Skeletal muscle tissue (tissue), 4 donors: ENCODE measurements around the gene PKD1. TPM values are rescaled to one million over a fixed set of nuclear protein-coding genes. Genes with fewer than 3 reads are reported as not detected.
A peak's percentile ranks its signal among the peaks of the same experiment; 100 is the strongest.
"Not testable (repeated sequence)": the region's sequence is repeated elsewhere in the genome, so short reads cannot be mapped to it uniquely, and the experiment has no call there.

Source experiments
- H3K27ac ChIP-seq: one replicate; pipeline ENCODE4 v1.7.0; 2013; ENCODE audit warnings: mild to moderate bottlenecking, low read depth, low read length, inconsistent platforms
- H3K27me3 ChIP-seq, 3 donors: one replicate each; pipeline ENCODE4 v1.7.0; 2013; ENCODE audit warnings: low read length in 3 of 3; ENCODE audit not compliant: control insufficient read depth in 3 of 3, insufficient read depth in 3 of 3
- H3K36me3 ChIP-seq, 3 donors: one replicate each; pipeline ENCODE4 v1.7.0; 2013; ENCODE audit warnings: low read length in 3 of 3; ENCODE audit not compliant: control insufficient read depth in 3 of 3, insufficient read depth in 3 of 3
- H3K4me1 ChIP-seq, 3 donors: one replicate each; pipeline ENCODE4 v1.7.0; 2013; ENCODE audit warnings: low read length in 3 of 3, mild to moderate bottlenecking in 3 of 3; ENCODE audit not compliant: control insufficient read depth in 3 of 3, insufficient read depth in 3 of 3
- H3K4me3 ChIP-seq, 3 donors: one replicate each; pipeline ENCODE4 v1.7.0; 2013; ENCODE audit warnings: low read length in 3 of 3
- H3K9ac ChIP-seq, 3 donors: one replicate each; pipeline ENCODE4 v1.7.0; 2013; ENCODE audit warnings: low read length in 3 of 3, mild to moderate bottlenecking in 3 of 3, moderate library complexity in 2 of 3, low read depth in 1 of 3
- H3K9me3 ChIP-seq, 3 donors: one replicate each; pipeline ENCODE4 v1.7.0; 2013; ENCODE audit warnings: low read length in 3 of 3; ENCODE audit not compliant: control insufficient read depth in 3 of 3
- total RNA-seq: library from RNA; depleted of rRNA; stranded (reverse); fragments of >200 nt; gene quantifications from one replicate; pipeline ENCODE4 v1.2.3, GENCODE V29; 2014
- donor health status: Osteomylitis.

Gene PKD1
- total RNA-seq, 1 donor from 2014 or later = 88.7 TPM

DNA sequence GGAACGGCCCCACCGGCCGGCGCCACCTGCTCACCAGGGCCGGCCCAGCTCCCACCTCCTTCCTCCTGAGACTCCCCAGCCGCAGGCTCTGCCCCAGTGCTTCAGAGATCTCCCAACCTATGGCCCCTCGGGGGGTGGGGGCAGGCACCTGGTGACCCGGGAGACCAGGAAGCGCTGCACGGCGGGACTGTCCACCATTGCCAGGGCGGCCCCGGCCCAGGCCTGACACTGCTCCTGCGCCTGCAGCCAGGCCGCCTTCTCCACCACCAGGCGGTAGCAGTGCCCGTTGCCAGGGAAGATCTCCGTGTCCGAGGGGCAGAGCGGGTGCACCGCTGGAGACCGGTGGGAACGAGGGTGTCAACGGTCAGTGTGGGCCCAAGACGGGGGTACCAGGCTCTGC, 18.4 kb downstream of the PKD1 start:
- H3K36me3 ChIP-seq, H3K9ac ChIP-seq, H3K27me3 ChIP-seq, H3K9me3 ChIP-seq, H3K4me3 ChIP-seq, H3K27ac ChIP-seq: not testable (repeated sequence)
- peaks cover 20 to 29% (median 28%) of the 10 kb centered on the region in 3 donors for H3K4me1 ChIP-seq

- not testable (repeated sequence) for H3K4me3 ChIP-seq, H3K27me3 ChIP-seq, H3K36me3 ChIP-seq, H3K9ac ChIP-seq, H3K9me3 ChIP-seq, H3K27ac ChIP-seq
- H3K4me1 ChIP-seq = peaks cover 11 to 20% (median 20%) of the 10 kb centered on the region in 3 donors
Measured at GRCh38 chr16:2116428-2116827, 19.3 kb downstream of the PKD1 start.

GRCh38 chr16:2115591-2115973, 20.1 kb downstream of the PKD1 start:
- peaks cover 0 to 12% (median 9%) of the 10 kb centered on the region in 3 donors for H3K36me3 ChIP-seq
- H3K4me3 ChIP-seq = no peak overlapping the region
- no peak overlapping the region for H3K9ac ChIP-seq
- peaks cover 8 to 17% (median 16%) of the 10 kb centered on the region in 3 donors for H3K4me1 ChIP-seq
- H3K27me3 ChIP-seq = no peaks in the 10 kb centered on the region
- no peak overlapping the region for H3K27ac ChIP-seq
- H3K9me3 ChIP-seq = no peaks in the 10 kb centered on the region

DNA sequence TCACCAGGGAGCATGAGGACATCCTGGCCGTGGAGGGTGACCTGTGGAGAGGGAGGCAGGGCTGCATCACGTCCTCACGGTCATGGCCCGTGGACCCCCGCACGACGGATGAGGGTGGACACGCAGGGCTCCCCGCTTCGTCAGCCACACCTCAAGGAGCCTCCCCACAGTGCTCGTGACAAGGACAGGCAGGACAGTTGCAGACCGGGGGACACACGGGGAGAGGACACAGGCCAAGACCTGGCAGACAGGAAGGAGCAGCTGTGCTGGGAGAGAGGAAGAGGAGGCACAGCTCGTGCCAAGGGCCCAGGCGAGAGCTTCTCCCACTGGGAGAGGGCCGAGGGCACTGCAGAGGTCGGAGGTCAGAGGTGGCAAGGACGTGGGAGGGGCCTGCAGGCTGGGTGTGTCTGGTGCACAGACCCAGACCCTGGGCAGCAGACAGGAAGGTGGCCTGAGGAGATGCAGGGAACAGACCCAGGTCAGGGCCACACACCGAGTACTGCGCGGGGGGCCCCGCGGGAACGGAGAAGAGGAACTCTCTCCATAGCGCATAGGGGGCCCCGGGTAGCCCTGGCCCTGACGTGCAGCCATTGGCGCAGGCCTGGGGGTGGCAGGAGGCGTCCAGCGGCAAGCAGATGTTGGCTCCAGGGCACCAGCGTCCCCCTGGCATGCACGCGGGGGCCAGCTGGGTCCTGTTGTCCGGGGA, 20.7 kb downstream of the PKD1 start:
- not testable (repeated sequence) for H3K27me3 ChIP-seq, H3K27ac ChIP-seq, H3K4me3 ChIP-seq, H3K9me3 ChIP-seq
- Histone ChIP-seq H3K9ac (peak overlapping the region in 1 of 3 donors; percentile 40), H3K36me3 (peaks cover 4 to 16% (median 11%) of the 10 kb centered on the region in 3 donors), H3K4me1 (peaks cover 5 to 14% (median 13%) of the 10 kb centered on the region in 3 donors)

- Histone ChIP-seq H3K36me3 (peaks cover 8 to 18% (median 13%) of the 10 kb centered on the region in 3 donors), H3K27ac (peak overlapping the region; percentile 19)
Measured at GRCh38 chr16:2114225-2114624, 21.5 kb downstream of the PKD1 start.

GRCh38 chr16:2112539-2113106, 23.1 kb downstream of the PKD1 start:
- H3K9me3 ChIP-seq, H3K27ac ChIP-seq, H3K9ac ChIP-seq, H3K4me3 ChIP-seq, H3K27me3 ChIP-seq: not testable (repeated sequence)
- Histone ChIP-seq H3K36me3 (peaks cover 14 to 28% (median 16%) of the 10 kb centered on the region in 3 donors), H3K4me1 (peaks cover 5 to 13% (median 10%) of the 10 kb centered on the region in 3 donors)

More at GRCh38 chr16:2114225-2114624, 21.5 kb downstream of the PKD1 start:
- H3K9me3 ChIP-seq, H3K4me3 ChIP-seq, H3K27me3 ChIP-seq: not testable (repeated sequence)
- H3K9ac ChIP-seq = peak overlapping the region in 2 of 3 donors; percentile 20 to 70
- peaks cover 5 to 13% (median 13%) of the 10 kb centered on the region in 3 donors for H3K4me1 ChIP-seq

- H3K27ac ChIP-seq, H3K4me3 ChIP-seq, H3K9me3 ChIP-seq, H3K27me3 ChIP-seq, H3K9ac ChIP-seq: not testable (repeated sequence)
- peaks cover 21 to 36% (median 23%) of the 10 kb centered on the region in 3 donors for H3K36me3 ChIP-seq
- peaks cover 5 to 13% (median 10%) of the 10 kb centered on the region in 3 donors for H3K4me1 ChIP-seq
Measured at GRCh38 chr16:2111412-2112335, 24.0 kb downstream of the PKD1 start.

- not testable (repeated sequence) for H3K27ac ChIP-seq, H3K9ac ChIP-seq, H3K27me3 ChIP-seq, H3K4me3 ChIP-seq, H3K9me3 ChIP-seq
- Histone ChIP-seq H3K4me1 (peaks cover 5 to 13% (median 8%) of the 10 kb centered on the region in 3 donors), H3K36me3 (peaks cover 21 to 38% (median 23%) of the 10 kb centered on the region in 3 donors)
Measured at GRCh38 chr16:2111009-2111353, 24.7 kb downstream of the PKD1 start.

DNA sequence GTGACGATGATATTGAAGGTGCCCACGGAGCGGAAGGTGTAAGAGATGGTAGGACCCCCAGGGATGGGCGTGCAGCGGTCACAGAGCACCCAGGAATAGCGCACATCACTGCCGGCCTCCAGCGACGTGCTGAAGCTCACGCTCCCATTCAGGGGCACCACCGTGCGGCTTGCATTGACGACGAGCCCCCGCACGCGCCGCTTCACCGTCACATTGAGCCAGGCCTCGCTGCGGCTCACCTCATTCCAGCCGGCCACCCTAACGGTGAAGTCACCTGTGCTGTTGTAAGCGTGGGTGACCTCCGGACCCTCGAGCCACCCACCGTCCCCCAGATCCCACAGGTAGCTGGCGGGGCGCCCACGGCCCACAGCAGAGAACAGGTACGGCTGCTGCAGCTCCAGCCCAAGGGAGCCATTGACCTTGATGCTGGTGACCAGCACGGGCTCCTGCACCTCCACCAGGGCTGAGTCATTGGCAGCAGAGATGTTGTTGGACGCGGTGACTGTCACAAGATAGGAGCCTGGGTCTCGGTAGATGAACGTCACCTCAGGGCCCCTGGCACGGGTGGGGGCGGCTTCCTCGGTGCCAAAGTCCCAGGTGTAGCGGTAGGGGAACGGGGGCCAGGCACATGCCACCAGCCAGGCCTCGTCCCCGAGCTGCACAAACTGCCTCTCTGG, 25.2 kb downstream of the PKD1 start:
- H3K9ac ChIP-seq, H3K9me3 ChIP-seq, H3K27ac ChIP-seq, H3K4me3 ChIP-seq, H3K27me3 ChIP-seq: not testable (repeated sequence)
- H3K36me3 ChIP-seq = peaks cover 23 to 41% (median 24%) of the 10 kb centered on the region in 3 donors
- peaks cover 5 to 13% (median 8%) of the 10 kb centered on the region in 3 donors for H3K4me1 ChIP-seq
